SJSA1 (cell line): ENCODE data around the gene KCTD14. TPM values are rescaled to one million over a fixed set of nuclear protein-coding genes. Genes with fewer than 3 reads are reported as not detected.
A peak's percentile ranks its signal among the peaks of the same experiment; 100 is the strongest.
"Not testable (repeated sequence)": the region's sequence is repeated elsewhere in the genome, so short reads cannot be mapped to it uniquely, and the experiment has no call there.

ENCODE experiments used
- DNase-seq, 2 experiments: peaks; one replicate each; pipeline ENCODE4 v3.0.0-alpha.2; 2015 to 2020; ENCODE audit warnings: low spot score in 2 of 2, low read depth in 1 of 2
- H3K27ac ChIP-seq: fragments of 250-450 bp; sonication (Bioruptor Pico); 2 replicates; pipeline ENCODE4 v1.5.1; 2020; ENCODE audit warnings: mild to moderate bottlenecking, moderate library complexity
- H3K27me3 ChIP-seq: fragments of 250-450 bp; sonication (Bioruptor Pico); replicated peaks from 2 replicates; pipeline ENCODE4 v1.5.1; 2020; ENCODE audit warnings: mild to moderate bottlenecking, moderate library complexity
- H3K36me3 ChIP-seq: fragments of 250-450 bp; sonication (Bioruptor Pico); 2 replicates; pipeline ENCODE4 v1.5.1; 2020; ENCODE audit warnings: mild to moderate bottlenecking
- H3K4me1 ChIP-seq: fragments of 250-450 bp; sonication (Bioruptor Pico); replicated peaks from 2 replicates; pipeline ENCODE4 v1.6.1; 2021; ENCODE audit warnings: mild to moderate bottlenecking
- H3K4me3 ChIP-seq: fragments of 250-450 bp; sonication (Bioruptor Pico); 2 replicates; pipeline ENCODE4 v1.5.1; 2020; ENCODE audit warnings: mild to moderate bottlenecking
- H3K9me3 ChIP-seq: fragments of 250-450 bp; sonication (Bioruptor Pico); replicated peaks from 2 replicates; pipeline ENCODE4 v1.5.1; 2020; ENCODE audit warnings: mild to moderate bottlenecking
- total RNA-seq: library from RNA; depleted of rRNA; stranded (reverse); fragments of >200 nt; shearing (Covaris generic); gene quantifications from 2 replicates; pipeline ENCODE4 v1.2.3, GENCODE V29; 2014

The KCTD14 gene
- total RNA-seq, 1 experiment from 2014 or later = 7.7 TPM

GRCh38 chr11:78039919-78040671 lies 17.0 kb upstream of the KCTD14 start:
- peaks cover 39% of the 10 kb centered on the region for H3K4me1 ChIP-seq
- H3K27ac ChIP-seq = peak overlapping the region; percentile 99
- H3K4me3 ChIP-seq = peak overlapping the region; percentile 18; the same call in 1 of the 2 replicates
- H3K36me3 ChIP-seq = no peaks in the 10 kb centered on the region
- no peaks in the 10 kb centered on the region for H3K27me3 ChIP-seq
- peak; percentile 75 to 84 for DNase-seq
- H3K9me3 ChIP-seq = no peaks in the 10 kb centered on the region

- no peak for DNase-seq
- Histone ChIP-seq H3K4me1 (peaks cover 32% of the 10 kb centered on the region), H3K9me3 (no peaks in the 10 kb centered on the region), H3K4me3 (no peak overlapping the region), H3K27me3 (no peaks in the 10 kb centered on the region), H3K27ac (peak overlapping the region; percentile 99), H3K36me3 (no peaks in the 10 kb centered on the region)
Observed at GRCh38 chr11:78039391-78039918, 16.4 kb upstream of the KCTD14 start.

GRCh38 chr11:78038697-78039313 lies 15.7 kb upstream of the KCTD14 start:
- Histone ChIP-seq H3K27me3 (no peaks in the 10 kb centered on the region), H3K4me1 (peaks cover 26% of the 10 kb centered on the region), H3K9me3 (no peaks in the 10 kb centered on the region), H3K4me3 (no peak overlapping the region), H3K36me3 (no peaks in the 10 kb centered on the region), H3K27ac (no peak overlapping the region)
- peak; percentile 12 to 43 for DNase-seq

GRCh38 chr11:78037825-78038620 lies 14.9 kb upstream of the KCTD14 start:
- DNase-seq = no peak
- peaks cover 20% of the 10 kb centered on the region for H3K4me1 ChIP-seq
- no peak overlapping the region for H3K27ac ChIP-seq
- H3K4me3 ChIP-seq = no peak overlapping the region
- no peaks in the 10 kb centered on the region for H3K9me3 ChIP-seq
- no peaks in the 10 kb centered on the region for H3K36me3 ChIP-seq
- H3K27me3 ChIP-seq = no peaks in the 10 kb centered on the region

GRCh38 chr11:78037056-78037455 lies 14.0 kb upstream of the KCTD14 start:
- Histone ChIP-seq H3K27me3 (no peaks in the 10 kb centered on the region), H3K27ac (no peak overlapping the region), H3K36me3 (no peaks in the 10 kb centered on the region), H3K4me3 (no peak overlapping the region), H3K4me1 (peaks cover 20% of the 10 kb centered on the region), H3K9me3 (no peaks in the 10 kb centered on the region)
- DNase-seq = no peak

- DNase-seq = no peak
- Histone ChIP-seq H3K36me3 (no peaks in the 10 kb centered on the region), H3K4me3 (no peak overlapping the region), H3K9me3 (no peaks in the 10 kb centered on the region), H3K27me3 (no peaks in the 10 kb centered on the region), H3K4me1 (peaks cover 20% of the 10 kb centered on the region), H3K27ac (no peak overlapping the region)
Observed at GRCh38 chr11:78036313-78036712, 13.2 kb upstream of the KCTD14 start.

GRCh38 chr11:78034623-78035022 lies 11.5 kb upstream of the KCTD14 start:
- no peak overlapping the region for H3K27ac ChIP-seq
- no peaks in the 10 kb centered on the region for H3K9me3 ChIP-seq
- no peaks in the 10 kb centered on the region for H3K27me3 ChIP-seq
- no peaks in the 10 kb centered on the region for H3K36me3 ChIP-seq
- no peak overlapping the region for H3K4me3 ChIP-seq
- peaks cover 4% of the 10 kb centered on the region for H3K4me1 ChIP-seq
- DNase-seq = no peak

- H3K4me1 ChIP-seq = no peaks in the 10 kb centered on the region
- no peaks in the 10 kb centered on the region for H3K9me3 ChIP-seq
- no peak overlapping the region for H3K27ac ChIP-seq
- H3K27me3 ChIP-seq = no peaks in the 10 kb centered on the region
- DNase-seq = no peak
- no peak overlapping the region for H3K4me3 ChIP-seq
- no peaks in the 10 kb centered on the region for H3K36me3 ChIP-seq
Observed at GRCh38 chr11:78033040-78033439, 10.0 kb upstream of the KCTD14 start.

GRCh38 chr11:78032090-78032489 lies 9.0 kb upstream of the KCTD14 start:
- Histone ChIP-seq H3K4me1 (no peaks in the 10 kb centered on the region), H3K27me3 (no peaks in the 10 kb centered on the region), H3K4me3 (no peak overlapping the region), H3K27ac (no peak overlapping the region), H3K36me3 (no peaks in the 10 kb centered on the region), H3K9me3 (no peaks in the 10 kb centered on the region)
- DNase-seq = no peak

GRCh38 chr11:78031629-78032028 lies 8.6 kb upstream of the KCTD14 start:
- H3K9me3 ChIP-seq = no peaks in the 10 kb centered on the region
- no peaks in the 10 kb centered on the region for H3K27me3 ChIP-seq
- no peak overlapping the region for H3K4me3 ChIP-seq
- no peak for DNase-seq
- H3K4me1 ChIP-seq = no peaks in the 10 kb centered on the region
- no peaks in the 10 kb centered on the region for H3K36me3 ChIP-seq
- no peak overlapping the region for H3K27ac ChIP-seq

GRCh38 chr11:78030429-78031325 lies 7.6 kb upstream of the KCTD14 start:
- H3K36me3 ChIP-seq = no peaks in the 10 kb centered on the region
- H3K27ac ChIP-seq = no peak overlapping the region

GRCh38 chr11:78028423-78028822 lies 5.3 kb upstream of the KCTD14 start:
- H3K27me3 ChIP-seq, H3K9me3 ChIP-seq, H3K4me3 ChIP-seq, H3K4me1 ChIP-seq, DNase-seq, H3K36me3 ChIP-seq, H3K27ac ChIP-seq: not testable (repeated sequence)

More at GRCh38 chr11:78030429-78031325, 7.6 kb upstream of the KCTD14 start:
- Histone ChIP-seq H3K4me1 (no peaks in the 10 kb centered on the region), H3K4me3 (no peak overlapping the region), H3K9me3 (no peaks in the 10 kb centered on the region), H3K27me3 (no peaks in the 10 kb centered on the region)
- no peak for DNase-seq

GRCh38 chr11:78027759-78028158 lies 4.7 kb upstream of the KCTD14 start:
- H3K27ac ChIP-seq = no peak overlapping the region
- peaks cover 5% of the 10 kb centered on the region; the same call in 1 of the 2 replicates for H3K4me1 ChIP-seq
- no peaks in the 10 kb centered on the region for H3K36me3 ChIP-seq
- H3K27me3 ChIP-seq = no peaks in the 10 kb centered on the region
- H3K9me3 ChIP-seq = no peaks in the 10 kb centered on the region
- H3K4me3 ChIP-seq = no peak overlapping the region
- DNase-seq = no peak
